Esophagus muscularis mucosa (tissue), 4 donors: ENCODE data around the gene SARNP.
"Not testable (repeated sequence)": the region's sequence is repeated elsewhere in the genome, so short reads cannot be mapped to it uniquely, and the experiment has no call there.

Experiments used
- EP300 ChIP-seq: sonication (generic); formaldehyde crosslinking; IDR thresholded peaks from one replicate; pipeline ENCODE4 v1.6.1; 2017; ENCODE audit warnings: antibody characterized with exemption
- POLR2A ChIP-seq: fragments of 450-650 bp; IDR thresholded peaks from one replicate; pipeline ENCODE4 v1.6.1; 2017; ENCODE audit warnings: antibody characterized with exemption, moderate library complexity, mild to moderate bottlenecking, low read depth
- POLR2AphosphoS5 ChIP-seq, 2 donors: sonication (generic); formaldehyde crosslinking; IDR thresholded peaks; one replicate each; pipeline ENCODE4 v1.6.1; 2017; ENCODE audit warnings: antibody characterized with exemption in 2 of 2
- TF ChIP-seq, protein P1 (sequence below), 3 experiments: fragments of 200-600 bp in 2 of 3; fragments of 450-650 bp in 1 of 3; sonication (generic) in 2 of 3; IDR thresholded peaks; one replicate each; pipeline ENCODE4 v1.5.1; 2017 to 2019; ENCODE audit warnings: antibody characterized with exemption in 3 of 3, mild to moderate bottlenecking in 2 of 3, moderate library complexity in 1 of 3

DNA sequence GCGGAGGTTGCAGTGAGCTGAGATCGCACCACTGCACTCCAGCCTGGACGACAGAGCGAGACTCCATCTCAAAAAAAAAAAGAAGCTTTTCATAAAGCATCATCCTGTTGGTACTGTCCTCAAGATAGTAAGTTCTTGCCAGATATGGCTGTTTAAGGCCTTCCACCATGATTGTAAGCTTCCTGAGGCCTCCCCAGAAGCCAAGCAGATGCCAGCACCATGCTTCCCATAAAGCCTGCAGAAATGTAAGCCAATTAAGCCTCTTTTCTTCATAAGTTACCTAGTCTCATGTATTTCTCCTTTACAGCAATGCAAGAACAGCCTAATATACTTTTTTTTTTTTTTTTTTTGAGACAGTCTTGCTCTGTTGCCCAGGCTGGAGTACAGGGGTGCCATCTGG lies 58.9 kb downstream of the SARNP start:
- TF ChIP-seq, protein P1, sequence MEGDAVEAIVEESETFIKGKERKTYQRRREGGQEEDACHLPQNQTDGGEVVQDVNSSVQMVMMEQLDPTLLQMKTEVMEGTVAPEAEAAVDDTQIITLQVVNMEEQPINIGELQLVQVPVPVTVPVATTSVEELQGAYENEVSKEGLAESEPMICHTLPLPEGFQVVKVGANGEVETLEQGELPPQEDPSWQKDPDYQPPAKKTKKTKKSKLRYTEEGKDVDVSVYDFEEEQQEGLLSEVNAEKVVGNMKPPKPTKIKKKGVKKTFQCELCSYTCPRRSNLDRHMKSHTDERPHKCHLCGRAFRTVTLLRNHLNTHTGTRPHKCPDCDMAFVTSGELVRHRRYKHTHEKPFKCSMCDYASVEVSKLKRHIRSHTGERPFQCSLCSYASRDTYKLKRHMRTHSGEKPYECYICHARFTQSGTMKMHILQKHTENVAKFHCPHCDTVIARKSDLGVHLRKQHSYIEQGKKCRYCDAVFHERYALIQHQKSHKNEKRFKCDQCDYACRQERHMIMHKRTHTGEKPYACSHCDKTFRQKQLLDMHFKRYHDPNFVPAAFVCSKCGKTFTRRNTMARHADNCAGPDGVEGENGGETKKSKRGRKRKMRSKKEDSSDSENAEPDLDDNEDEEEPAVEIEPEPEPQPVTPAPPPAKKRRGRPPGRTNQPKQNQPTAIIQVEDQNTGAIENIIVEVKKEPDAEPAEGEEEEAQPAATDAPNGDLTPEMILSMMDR (IDR thresholded peaks at IDR 0.05), result not testable (repeated sequence)
- TF ChIP-seq POLR2A; EP300; POLR2AphosphoS5 (IDR thresholded peaks at IDR 0.05): not testable (repeated sequence)
